Retinal pigment epithelial cell (primary cell): Measurements from ENCODE around the gene TRIM9.
"Not testable (repeated sequence)": the region's sequence is repeated elsewhere in the genome, so short reads cannot be mapped to it uniquely, and the experiment has no call there.

Experiments
- DNase-seq: peaks from one replicate; pipeline ENCODE4 v3.0.0-alpha.2; 2010; ENCODE audit warnings: low read depth
- H3K4me3 ChIP-seq: 2 replicates; pipeline ENCODE4 v1.5.1; 2011; ENCODE audit warnings: mild to moderate bottlenecking, low read length, control low read depth, moderate library complexity
- CTCF ChIP-seq: conservative IDR thresholded peaks from 2 replicates; pipeline ENCODE4 v1.5.1; 2011; ENCODE audit warnings: low read depth, low read length, control low read depth, inconsistent platforms

Gene TRIM9

GRCh38 chr14:50946234-50946935 lies 148.5 kb downstream of the TRIM9 start:
- H3K4me3 ChIP-seq = no peak overlapping the region
- TF ChIP-seq CTCF = no peak
- DNase-seq = no peak

GRCh38 chr14:50944647-50945413 lies 150.1 kb downstream of the TRIM9 start:
- H3K4me3 ChIP-seq = peak overlapping the region; percentile 77
- DNase-seq = no peak
- no peak for TF ChIP-seq CTCF

GRCh38 chr14:50943943-50944646 lies 150.8 kb downstream of the TRIM9 start, which contains the start of gene PYGL:
TSS of gene PYGL (minus strand) at chr14:50944483. CDS start at chr14:50944403, 80 bp downstream.
- DNase-seq = no peak
- H3K4me3 ChIP-seq = peak within 1 kb of the TSS; percentile 77

GRCh38 chr14:50943261-50943942 lies 151.5 kb downstream of the TRIM9 start:
- no peak for TF ChIP-seq CTCF
- no peak for DNase-seq
- peak overlapping the region; percentile 77 for H3K4me3 ChIP-seq

More at GRCh38 chr14:50943943-50944646, 150.8 kb downstream of the TRIM9 start, which contains the start of gene PYGL:
- TF ChIP-seq CTCF = no peak

- not testable (repeated sequence) for H3K4me3 ChIP-seq, DNase-seq
Observed at GRCh38 chr14:50941638-50942037, 153.3 kb downstream of the TRIM9 start.

- H3K4me3 ChIP-seq = no peak overlapping the region
- TF ChIP-seq CTCF = no peak
- DNase-seq = no peak
Observed at GRCh38 chr14:50941151-50941550, 153.8 kb downstream of the TRIM9 start.

GRCh38 chr14:50937800-50938199 lies 157.1 kb downstream of the TRIM9 start:
- no peak for TF ChIP-seq CTCF

More at GRCh38 chr14:50937800-50938199, 157.1 kb downstream of the TRIM9 start:
- no peak overlapping the region for H3K4me3 ChIP-seq
- no peak for DNase-seq
